ENCODE measurements around the gene ABCF1.

ABCF1 gene

DNA sequence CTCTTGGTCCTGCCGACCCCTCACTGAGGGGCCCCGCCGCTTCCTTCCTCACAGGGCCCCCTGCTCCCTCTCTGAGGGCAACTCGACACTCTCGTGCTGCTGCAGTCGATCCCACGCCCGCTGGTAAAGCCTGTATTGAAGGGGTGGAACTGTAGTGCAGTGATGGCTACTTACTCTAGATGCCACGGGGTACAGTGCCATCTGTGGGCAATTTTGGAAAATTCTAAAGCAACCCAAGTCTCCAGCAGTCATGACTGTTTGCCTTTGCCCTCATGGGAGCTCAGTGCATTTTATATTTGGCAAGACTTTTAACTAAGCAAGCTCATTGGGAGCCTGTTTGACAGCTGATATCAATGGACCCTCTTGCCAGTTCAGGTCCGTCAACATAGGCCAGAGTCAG lies 69.2 kb downstream of the ABCF1 start:
- DNase-seq, result no peak

DNA sequence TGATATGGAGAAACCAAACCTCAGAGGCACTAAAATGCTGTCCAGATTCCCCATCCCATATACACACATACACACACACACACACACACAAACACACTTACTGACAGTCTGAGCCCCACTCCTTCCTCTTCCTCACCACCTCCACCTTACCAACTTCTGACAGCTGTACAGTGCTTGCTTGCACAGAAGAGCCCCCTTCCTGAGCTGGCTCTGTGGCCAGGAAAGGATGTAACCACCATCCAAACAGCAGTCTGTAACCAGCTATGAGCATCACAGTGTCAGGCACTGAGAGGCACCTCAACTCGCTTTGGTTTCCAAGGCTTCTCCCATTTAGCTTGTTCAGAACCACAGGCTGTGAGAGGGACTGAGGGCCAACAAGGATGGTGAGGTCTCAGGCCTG lies 69.8 kb downstream of the ABCF1 start:
- no peak for DNase-seq
